WTC11 (cell line): ENCODE data around the gene TUBE1.
"Not testable (repeated sequence)": the region's sequence is repeated elsewhere in the genome, so short reads cannot be mapped to it uniquely, and the experiment has no call there.

Source experiments
- CBFB ChIP-seq: sonication (generic); formaldehyde crosslinking; IDR thresholded peaks from 2 replicates; pipeline ENCODE4 v1.8.1; 2022; ENCODE audit warnings: mild to moderate bottlenecking, low read depth, missing genetic modification reagents
- USF1 ChIP-seq: sonication (generic); formaldehyde crosslinking; IDR thresholded peaks from 2 replicates; pipeline ENCODE4 v1.8.0; 2022; ENCODE audit warnings: mild to moderate bottlenecking, missing genetic modification reagents

DNA sequence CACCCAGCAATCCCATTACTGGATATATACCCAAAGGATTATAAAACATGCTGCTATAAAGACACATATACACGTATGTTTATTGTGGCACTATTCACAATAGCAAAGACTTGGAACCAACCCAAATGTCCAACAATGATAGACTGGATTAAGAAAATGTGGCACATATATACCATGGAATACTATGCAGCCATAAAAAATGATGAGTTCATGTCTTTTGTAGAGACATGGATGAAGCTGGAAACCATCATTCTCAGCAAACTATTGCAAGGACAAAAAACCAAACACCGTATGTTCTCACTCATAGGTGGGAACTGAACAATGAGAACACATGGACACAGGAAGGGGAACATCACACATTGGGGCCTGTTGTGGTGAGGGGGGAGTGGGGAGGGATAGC, 18.7 kb upstream of the TUBE1 start:
- TF ChIP-seq CBFB, USF1 (CRISPR knock-in tag): not testable (repeated sequence)
